ENCODE measurements around the gene MROH7. TPM values are rescaled to one million over a fixed set of nuclear protein-coding genes. Genes with fewer than 3 reads are reported as not detected.

The MROH7 gene
- total RNA-seq, 1 experiment from 2014 or later, result not detected

- DNase-seq (no peak), ATAC-seq (no peak)
- Histone ChIP-seq H3K9me2 (replicated peaks; ENCODE audit: low read length) (no peaks in the 10 kb centered on the region), H4K20me1 (ENCODE audit: low read length) (no peaks in the 10 kb centered on the region), H3K4me3 (ENCODE audit: low read length) (no peak overlapping the region), H2AFZ (ENCODE audit: low read length) (no peak overlapping the region), H3F3A (ENCODE audit: low read length, unreplicated experiment) (no peaks in the 10 kb centered on the region), H3K4me2 (ENCODE audit: low read length) (no peak overlapping the region), H3K36me3 (ENCODE audit: low read depth, low read length) (no peaks in the 10 kb centered on the region), H3K9me3 (ENCODE audit: low read length) (no peaks in the 10 kb centered on the region), H3K27me3 (ENCODE audit: low read length) (peaks cover 23% of the 10 kb centered on the region; the same call in 1 of the 2 replicates), H3K4me1 (ENCODE audit: insufficient read depth, low read length) (no peaks in the 10 kb centered on the region), H3K79me2 (ENCODE audit: low read length) (no peaks in the 10 kb centered on the region), H3K9ac (ENCODE audit: low read length) (no peak overlapping the region), H3K27ac (ENCODE audit: low read length) (no peak overlapping the region)
- POLR2A ChIA-PET (ENCODE audit: unreplicated experiment), result interaction anchor here (0.6 kb wide), 1 partner anchor 23 kb away, joined by 5 read pairs; no protein-coding TSS in a partner anchor
- BruUV-seq (replicated peaks), result no TSS peak
- CTCF ChIA-PET, result no interaction called here
- intact Hi-C loops (cut with micrococcal nuclease), result no loop called here
- TF ChIP-seq EZH2phosphoT487 (IDR thresholded peaks at IDR 0.05; ENCODE audit: borderline replicate concordance, low read length), result no peak
- TF ChIP-seq EZH2 (IDR thresholded peaks at IDR 0.05; ENCODE audit: low read length, unreplicated experiment), result no peak
- no peak for TF ChIP-seq CTCF (conservative IDR thresholded peaks at IDR 0.05; ENCODE audit: low read depth, low read length)
Measured at GRCh38 chr1:54651608-54652007, 10.0 kb downstream of the MROH7 start.

- Histone ChIP-seq H3K79me2 (ENCODE audit: low read length) (no peaks in the 10 kb centered on the region), H3K36me3 (ENCODE audit: low read depth, low read length) (no peaks in the 10 kb centered on the region), H3K9ac (ENCODE audit: low read length) (no peak overlapping the region), H3K4me1 (ENCODE audit: insufficient read depth, low read length) (no peaks in the 10 kb centered on the region), H3K4me2 (ENCODE audit: low read length) (no peak overlapping the region), H4K20me1 (ENCODE audit: low read length) (no peaks in the 10 kb centered on the region), H3K4me3 (ENCODE audit: low read length) (no peak overlapping the region), H3K27ac (ENCODE audit: low read length) (no peak overlapping the region), H3K27me3 (ENCODE audit: low read length) (peaks cover 23% of the 10 kb centered on the region; the same call in 1 of the 2 replicates), H3K9me2 (replicated peaks; ENCODE audit: low read length) (no peaks in the 10 kb centered on the region), H2AFZ (ENCODE audit: low read length) (no peak overlapping the region), H3K9me3 (ENCODE audit: low read length) (no peaks in the 10 kb centered on the region), H3F3A (ENCODE audit: low read length, unreplicated experiment) (no peaks in the 10 kb centered on the region)
- intact Hi-C loops (cut with micrococcal nuclease), result no loop called here
- ChIA-PET CTCF (no interaction called here), POLR2A (ENCODE audit: unreplicated experiment) (interaction anchor here (0.6 kb wide), 1 partner anchor 23 kb away, joined by 5 read pairs; no protein-coding TSS in a partner anchor)
- TF ChIP-seq EZH2 (IDR thresholded peaks at IDR 0.05; ENCODE audit: low read length, unreplicated experiment), result no peak
- no peak for TF ChIP-seq EZH2phosphoT487 (IDR thresholded peaks at IDR 0.05; ENCODE audit: borderline replicate concordance, low read length)
- TF ChIP-seq CTCF (conservative IDR thresholded peaks at IDR 0.05; ENCODE audit: low read depth, low read length), result no peak
- no peak for ATAC-seq
- BruUV-seq (replicated peaks), result no TSS peak
- DNase-seq, result no peak
Measured at GRCh38 chr1:54652168-54652567, 10.6 kb downstream of the MROH7 start.

GRCh38 chr1:54653036-54653435 is 11.4 kb downstream of the MROH7 start:
- intact Hi-C loops (cut with micrococcal nuclease), result no loop called here
- no peaks in the 10 kb centered on the region for H3K4me1 ChIP-seq (ENCODE audit: insufficient read depth, low read length)
- H4K20me1 ChIP-seq (ENCODE audit: low read length), result no peaks in the 10 kb centered on the region
- H2AFZ ChIP-seq (ENCODE audit: low read length), result no peak overlapping the region
- H3K27ac ChIP-seq (ENCODE audit: low read length), result no peak overlapping the region
- ChIA-PET POLR2A (ENCODE audit: unreplicated experiment) (no interaction called here), CTCF (no interaction called here)
- H3K9me2 ChIP-seq (replicated peaks; ENCODE audit: low read length), result no peaks in the 10 kb centered on the region
- no peak for ATAC-seq
- H3K36me3 ChIP-seq (ENCODE audit: low read depth, low read length), result no peaks in the 10 kb centered on the region
- H3K27me3 ChIP-seq (ENCODE audit: low read length), result peaks cover 23% of the 10 kb centered on the region; the same call in 1 of the 2 replicates
- no peaks in the 10 kb centered on the region for H3K79me2 ChIP-seq (ENCODE audit: low read length)
- H3K9ac ChIP-seq (ENCODE audit: low read length), result no peak overlapping the region
- no peak for DNase-seq
- TF ChIP-seq CTCF (conservative IDR thresholded peaks at IDR 0.05; ENCODE audit: low read depth, low read length) (no peak), EZH2phosphoT487 (IDR thresholded peaks at IDR 0.05; ENCODE audit: borderline replicate concordance, low read length) (no peak), EZH2 (IDR thresholded peaks at IDR 0.05; ENCODE audit: low read length, unreplicated experiment) (no peak)
- H3K4me3 ChIP-seq (ENCODE audit: low read length), result no peak overlapping the region
- no peaks in the 10 kb centered on the region for H3F3A ChIP-seq (ENCODE audit: low read length, unreplicated experiment)
- no TSS peak for BruUV-seq (replicated peaks)
- no peaks in the 10 kb centered on the region for H3K9me3 ChIP-seq (ENCODE audit: low read length)
- no peak overlapping the region for H3K4me2 ChIP-seq (ENCODE audit: low read length)
